Gastroesophageal sphincter (tissue), 4 donors: ENCODE data around the gene ABCG1. TPM values are rescaled to one million over a fixed set of nuclear protein-coding genes. Genes with fewer than 3 reads are reported as not detected.

Source experiments
- ATAC-seq: fragments of 150-250 bp; one replicate; pipeline ENCODE4 v1.9.1; 2016; ENCODE audit warnings: mild to moderate bottlenecking, moderate library complexity
- H3K27ac ChIP-seq, 4 donors: fragments of 200-600 bp; sonication (generic) in 3 of 4; 1 replicate in 3 of 4; 2 replicates in 1 of 4; pipeline ENCODE4 v1.5.1; 2016 to 2019
- H3K27me3 ChIP-seq: fragments of 200-600 bp; sonication (generic); one replicate; pipeline ENCODE4 v1.5.1; 2019
- H3K36me3 ChIP-seq, 2 donors: fragments of 200-600 bp; sonication (generic); one replicate each; pipeline ENCODE4 v1.5.1; 2019; ENCODE audit warnings: control low read depth in 1 of 2
- H3K4me1 ChIP-seq, 3 donors: fragments of 200-600 bp; sonication (generic); 1 replicate in 2 of 3; 2 replicates in 1 of 3; pipeline ENCODE4 v1.5.1; 2016 to 2019; ENCODE audit warnings: control low read depth in 2 of 3
- H3K4me3 ChIP-seq, 2 donors: fragments of 200-600 bp; sonication (generic); one replicate each; pipeline ENCODE4 v1.5.1; 2019; ENCODE audit warnings: mild to moderate bottlenecking in 1 of 2, moderate library complexity in 1 of 2
- H3K9me3 ChIP-seq, 3 donors: fragments of 200-600 bp; sonication (generic); one replicate each; pipeline ENCODE4 v1.5.1; 2017 to 2019; ENCODE audit warnings: control low read depth in 2 of 3
- CTCF ChIP-seq, 4 experiments: fragments of 200-600 bp in 2 of 4; fragments of 450-650 bp in 2 of 4; sonication (generic) in 1 of 4; IDR thresholded peaks; one replicate each; pipeline ENCODE4 v1.5.1; 2017 to 2019; ENCODE audit warnings: antibody characterized with exemption in 4 of 4, mild to moderate bottlenecking in 2 of 4, moderate library complexity in 2 of 4
- EP300 ChIP-seq: sonication (generic); formaldehyde crosslinking; IDR thresholded peaks from one replicate; pipeline ENCODE4 v1.6.1; 2017; ENCODE audit warnings: antibody characterized with exemption, mild to moderate bottlenecking
- POLR2A ChIP-seq, 2 donors: fragments of 450-650 bp; IDR thresholded peaks; one replicate each; pipeline ENCODE4 v1.6.1; 2017; ENCODE audit warnings: antibody characterized with exemption in 2 of 2, mild to moderate bottlenecking in 2 of 2, moderate library complexity in 1 of 2
- POLR2AphosphoS5 ChIP-seq: sonication (generic); formaldehyde crosslinking; IDR thresholded peaks from one replicate; pipeline ENCODE4 v1.6.1; 2017; ENCODE audit warnings: antibody characterized with exemption
- WGBS, 2 donors: methylation state at CpG; one replicate each; pipeline ENCODE4 v1.1.5; 2018; ENCODE audit warnings: low coverage in 1 of 2; 5-methylcytosine and 5-hydroxymethylcytosine counted together
- total RNA-seq, 4 donors: library from RNA; depleted of rRNA; stranded (reverse); fragments of >200 nt; gene quantifications; one replicate each; pipeline ENCODE4 v1.1.0, GENCODE V29; 2016

Gene ABCG1
- total RNA-seq, 4 donors from 2014 or later = 15.9 to 21.8 (median 18.0) TPM

DNA sequence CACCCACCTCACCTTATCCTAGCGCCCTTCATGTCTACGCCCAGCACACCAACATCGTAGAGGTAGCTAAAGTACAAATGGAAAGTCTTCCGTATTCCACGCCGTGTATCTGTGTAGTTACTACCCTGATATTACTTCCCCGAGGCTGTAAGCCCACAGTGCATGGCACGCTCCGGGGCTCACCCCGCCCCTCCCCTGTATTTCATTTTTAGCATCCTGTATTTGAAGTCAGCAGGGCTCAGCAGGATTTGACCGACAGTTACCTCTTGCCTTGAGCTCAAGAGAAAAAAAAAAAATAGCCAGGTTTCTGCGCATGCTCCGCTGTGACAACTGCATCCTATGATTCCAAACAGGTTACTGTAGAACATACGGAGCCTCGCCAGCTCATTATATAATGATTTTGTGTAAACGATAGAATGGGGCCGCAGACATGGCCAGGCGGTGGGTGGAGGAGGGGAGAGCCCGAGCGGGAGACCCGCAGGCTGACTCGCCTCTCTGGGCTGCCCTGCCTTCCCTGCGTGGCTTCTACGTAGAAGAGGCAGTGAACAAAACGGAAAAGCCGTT is 1.3 kb downstream of the ABCG1 start:
- peak overlapping the region; percentile 45 to 87 (median 78) for H3K27ac ChIP-seq

GRCh38 chr21:42221581-42222345 is 2.8 kb downstream of the ABCG1 start:
- ATAC-seq = peak; percentile 19
- TF ChIP-seq POLR2A (IDR thresholded peaks at IDR 0.05) (no peak), POLR2AphosphoS5 (peak; percentile 52)
- Histone ChIP-seq H3K27ac (peak overlapping the region; percentile 31 to 87 (median 80)), H3K9me3 (no peaks in the 10 kb centered on the region), H3K4me1 (peaks cover 0 to 43% (median 14%) of the 10 kb centered on the region in 3 donors), H3K4me3 (peak overlapping the region in 1 of 2 donors; percentile 2), H3K36me3 (peaks cover 0 to 19% of the 10 kb centered on the region in 2 donors), H3K27me3 (no peaks in the 10 kb centered on the region)
- WGBS, 2 donors = 21 to 23% methylated on average over 10 to 14 of the region's 15 CpGs

More for the DNA sequence above, 1.3 kb downstream of the ABCG1 start:
- peaks cover 0 to 43% (median 14%) of the 10 kb centered on the region in 3 donors for H3K4me1 ChIP-seq
- ATAC-seq = peak; percentile 54
- peak overlapping the region; percentile 85 to 92 for H3K4me3 ChIP-seq
- H3K36me3 ChIP-seq = peaks cover 0 to 6% of the 10 kb centered on the region in 2 donors
- no peaks in the 10 kb centered on the region for H3K27me3 ChIP-seq
- H3K9me3 ChIP-seq = no peaks in the 10 kb centered on the region
- TF ChIP-seq CTCF (IDR thresholded peaks at IDR 0.05) (no peak), POLR2AphosphoS5 (peak; percentile 7), POLR2A (IDR thresholded peaks at IDR 0.05) (peak in 1 of 2 donors; percentile 29), EP300 (no peak)
- 0 to 1% methylated on average over 13 to 24 of the region's 26 CpGs for WGBS, 2 donors

GRCh38 chr21:42222386-42222785 is 3.4 kb downstream of the ABCG1 start:
- Histone ChIP-seq H3K36me3 (peaks cover 0 to 21% of the 10 kb centered on the region in 2 donors), H3K27ac (peak overlapping the region in 3 of 4 donors; percentile 76 to 87 (median 83))

DNA sequence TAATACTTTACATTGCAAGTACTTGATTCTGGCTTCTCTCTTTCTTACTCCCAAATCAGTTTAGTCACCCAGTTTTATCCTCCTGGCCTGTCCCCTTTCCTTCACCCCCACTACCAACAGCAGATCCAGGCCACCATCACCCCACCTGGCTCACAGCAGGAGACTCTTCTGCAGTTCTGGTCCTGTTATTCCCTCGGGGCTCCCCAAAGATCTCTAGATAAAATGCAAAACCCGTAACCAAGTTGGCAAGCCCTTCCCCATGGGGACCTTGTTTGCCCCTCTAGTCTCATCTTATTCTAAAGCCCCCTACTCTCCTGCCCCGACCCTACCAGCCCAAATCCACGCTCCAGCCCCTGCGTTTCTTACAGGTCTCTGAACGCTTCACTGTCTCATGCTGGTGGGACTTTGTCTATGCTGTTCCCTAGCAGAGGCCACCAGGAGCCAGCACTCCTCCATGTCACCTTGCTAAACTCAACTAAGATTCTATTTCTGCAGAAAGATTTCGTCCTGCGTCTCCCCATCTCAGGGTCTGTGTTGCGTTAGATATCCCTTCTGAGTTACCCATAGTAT is 4.0 kb downstream of the ABCG1 start:
- ATAC-seq = no peak
- peaks cover 0 to 21% of the 10 kb centered on the region in 2 donors for H3K36me3 ChIP-seq
- H3K4me1 ChIP-seq = peaks cover 0 to 50% (median 16%) of the 10 kb centered on the region in 3 donors
- H3K4me3 ChIP-seq = no peak overlapping the region
- no peaks in the 10 kb centered on the region for H3K27me3 ChIP-seq
- TF ChIP-seq POLR2AphosphoS5 (no peak), EP300 (no peak), POLR2A (IDR thresholded peaks at IDR 0.05) (no peak), CTCF (IDR thresholded peaks at IDR 0.05) (no peak)
- H3K27ac ChIP-seq = peak overlapping the region in 1 of 4 donors; percentile 87
- H3K9me3 ChIP-seq = no peaks in the 10 kb centered on the region
- 90 to 100% methylated on average over 4 to 9 of the region's 9 CpGs for WGBS, 2 donors

More at GRCh38 chr21:42222386-42222785, 3.4 kb downstream of the ABCG1 start:
- Histone ChIP-seq H3K4me1 (peaks cover 0 to 45% (median 14%) of the 10 kb centered on the region in 3 donors), H3K9me3 (no peaks in the 10 kb centered on the region), H3K4me3 (no peak overlapping the region), H3K27me3 (no peaks in the 10 kb centered on the region)
- no peak for ATAC-seq
- WGBS, 2 donors = 85 to 87% methylated on average over 4 of the region's 6 CpGs
- TF ChIP-seq CTCF (IDR thresholded peaks at IDR 0.05) (no peak), EP300 (no peak), POLR2A (IDR thresholded peaks at IDR 0.05) (no peak), POLR2AphosphoS5 (no peak)

DNA sequence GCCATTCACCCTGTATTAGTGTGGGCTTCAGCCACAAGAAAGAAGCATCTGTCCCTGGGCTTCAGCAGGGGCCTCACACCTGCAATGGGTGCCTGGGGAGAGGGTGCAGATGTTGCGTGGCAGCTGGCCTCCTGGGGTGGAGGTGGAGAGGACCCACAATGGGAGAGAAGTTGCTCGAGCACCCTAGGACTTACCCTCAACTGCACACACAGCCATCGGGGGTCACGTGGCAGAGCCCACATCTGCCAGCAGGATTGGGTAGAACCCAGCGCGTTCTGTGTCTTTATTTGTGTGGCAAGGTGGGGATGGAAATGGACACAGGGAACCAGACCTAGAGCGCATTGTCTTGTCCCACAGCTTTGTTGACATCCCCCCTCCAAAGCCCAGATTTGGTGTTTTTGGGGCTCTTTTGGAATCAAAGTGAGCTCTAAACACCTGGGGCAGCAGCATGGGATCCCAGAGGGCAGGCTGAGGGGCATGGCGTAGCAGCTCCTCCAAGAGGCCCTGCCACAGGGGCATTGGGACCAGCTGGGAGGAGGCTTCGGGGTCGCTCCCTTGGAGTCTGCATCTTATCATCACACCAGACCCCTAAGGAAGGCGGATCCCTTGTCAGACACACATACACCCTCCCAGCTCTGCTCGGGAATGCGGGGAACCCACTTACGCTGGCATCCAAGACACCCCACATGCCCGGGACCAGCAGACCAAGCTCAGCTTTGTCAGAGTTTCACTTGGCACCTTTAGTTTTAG is 5.1 kb downstream of the ABCG1 start:
- H3K27ac ChIP-seq = no peak overlapping the region
- H3K27me3 ChIP-seq = no peaks in the 10 kb centered on the region
- no peak for ATAC-seq
- peaks cover 0 to 21% of the 10 kb centered on the region in 2 donors for H3K36me3 ChIP-seq
- H3K4me3 ChIP-seq = no peak overlapping the region
- no peaks in the 10 kb centered on the region for H3K9me3 ChIP-seq
- peaks cover 0 to 51% (median 25%) of the 10 kb centered on the region in 3 donors for H3K4me1 ChIP-seq
- WGBS, 2 donors = 96 to 100% methylated on average over 1 to 4 of the region's 15 CpGs
- TF ChIP-seq EP300 (no peak), POLR2A (IDR thresholded peaks at IDR 0.05) (no peak), POLR2AphosphoS5 (no peak), CTCF (IDR thresholded peaks at IDR 0.05) (no peak)
